ENCODE measurements around the gene MRPL21.
"Not testable (repeated sequence)": the region's sequence is repeated elsewhere in the genome, so short reads cannot be mapped to it uniquely, and the experiment has no call there.

The MRPL21 gene

DNA sequence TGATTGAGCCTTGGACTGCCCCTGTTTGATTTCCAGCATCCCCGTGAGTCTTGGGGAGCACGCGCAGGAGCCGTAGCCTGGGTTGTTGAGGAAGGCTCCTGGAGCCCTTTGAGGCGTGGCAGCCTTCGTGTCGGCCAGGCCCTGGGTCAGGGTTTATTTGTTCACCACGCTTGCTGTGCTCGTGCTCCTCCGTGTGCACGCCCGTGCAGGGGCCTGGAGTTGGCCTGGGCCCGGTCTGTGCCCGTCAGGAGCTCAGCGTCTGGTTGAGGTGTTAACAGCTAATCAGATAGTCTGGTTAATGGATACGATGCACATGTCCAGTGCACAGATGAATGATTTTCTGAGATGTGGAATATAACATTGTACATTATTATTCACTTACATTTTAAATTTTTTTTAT lies 8.1 kb upstream of the MRPL21 start:
- no peak for DNase-seq (ENCODE audit: low spot score)

DNA sequence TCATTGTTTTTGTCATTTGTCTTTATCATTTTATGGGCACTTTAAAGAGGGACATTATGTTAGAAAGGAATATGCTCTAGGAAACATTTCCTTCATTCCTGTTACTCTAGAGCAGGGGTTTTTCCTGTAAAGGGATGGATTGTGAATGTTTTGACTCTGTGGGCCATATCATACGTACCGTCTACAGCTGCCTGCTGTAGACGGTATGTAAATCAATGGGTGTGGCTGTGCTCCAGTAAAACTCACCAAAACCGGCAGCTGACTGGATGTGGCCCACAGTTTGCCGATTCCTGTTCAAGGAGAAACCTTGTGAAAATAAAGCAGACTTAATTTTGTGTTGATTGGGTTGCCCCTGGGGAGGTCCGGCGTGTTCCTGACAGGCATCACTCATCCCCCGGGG lies 7.3 kb upstream of the MRPL21 start:
- no peak for DNase-seq (ENCODE audit: low spot score)

DNA sequence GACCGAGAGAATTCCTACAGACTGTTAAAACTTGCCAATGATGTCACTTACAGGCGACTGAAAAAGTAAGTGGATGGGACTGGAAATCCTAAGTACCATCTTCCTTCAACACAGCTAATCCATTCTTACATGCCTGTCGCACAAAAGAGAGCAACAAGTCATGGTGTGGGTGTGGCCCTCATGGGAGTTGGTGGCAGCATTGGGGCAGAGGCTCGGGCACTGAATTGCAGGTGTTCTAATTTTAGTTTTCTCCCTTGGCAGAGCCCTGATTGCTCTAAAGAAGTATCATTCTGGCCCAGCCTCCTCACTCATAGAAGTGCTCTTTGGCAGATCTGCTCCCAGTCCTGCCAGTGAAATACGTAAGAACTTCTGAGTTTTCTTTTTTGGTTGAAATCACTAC lies 4.6 kb upstream of the MRPL21 start:
- DNase-seq (ENCODE audit: low spot score), result no peak

DNA sequence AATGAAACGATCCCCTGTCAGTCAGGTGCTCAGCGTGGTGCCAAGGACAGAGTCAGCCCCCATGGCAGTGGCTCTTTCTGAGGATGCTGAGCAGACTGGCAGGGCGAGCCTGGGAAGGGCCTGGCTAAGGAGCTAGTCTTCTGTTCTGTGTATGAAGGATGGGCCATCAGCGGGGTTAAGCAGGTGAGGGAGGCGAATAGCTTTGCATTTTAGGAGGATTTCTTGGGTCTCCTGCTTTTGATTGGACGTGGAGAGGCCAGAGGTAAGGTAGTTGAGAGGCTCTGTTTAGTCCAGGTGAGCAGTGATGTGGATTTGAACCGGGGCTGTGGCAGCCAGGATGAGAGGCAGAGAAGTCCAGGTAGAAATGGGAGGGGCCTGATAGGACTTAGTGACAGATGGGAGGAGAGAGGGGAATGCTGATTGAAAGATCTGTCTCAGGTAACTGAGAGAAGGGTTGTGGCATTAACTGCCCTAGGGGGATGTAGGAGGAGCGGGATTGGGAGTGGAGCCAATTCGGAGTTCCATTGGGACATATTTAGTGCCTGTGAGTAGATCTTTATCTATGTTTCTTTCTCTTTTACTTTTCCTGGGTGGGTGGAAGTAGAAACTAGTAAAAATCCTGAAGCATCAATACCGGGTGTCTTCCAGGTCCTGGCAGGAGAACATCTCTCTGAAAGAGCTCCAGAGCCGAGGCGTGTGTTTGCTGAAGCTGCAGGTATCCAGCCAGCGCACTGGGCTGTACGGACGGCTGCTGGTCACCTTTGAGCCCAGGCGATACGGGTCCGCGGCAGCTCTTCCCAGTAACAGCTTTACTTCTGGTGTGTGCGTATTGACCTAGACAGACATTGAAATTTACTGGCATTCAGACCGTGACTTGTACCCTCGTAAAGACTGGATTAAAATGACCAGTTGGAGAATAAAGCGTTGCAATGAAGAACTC lies 2.1 kb upstream of the MRPL21 start:
- DNase-seq (ENCODE audit: low spot score), result no peak

DNA sequence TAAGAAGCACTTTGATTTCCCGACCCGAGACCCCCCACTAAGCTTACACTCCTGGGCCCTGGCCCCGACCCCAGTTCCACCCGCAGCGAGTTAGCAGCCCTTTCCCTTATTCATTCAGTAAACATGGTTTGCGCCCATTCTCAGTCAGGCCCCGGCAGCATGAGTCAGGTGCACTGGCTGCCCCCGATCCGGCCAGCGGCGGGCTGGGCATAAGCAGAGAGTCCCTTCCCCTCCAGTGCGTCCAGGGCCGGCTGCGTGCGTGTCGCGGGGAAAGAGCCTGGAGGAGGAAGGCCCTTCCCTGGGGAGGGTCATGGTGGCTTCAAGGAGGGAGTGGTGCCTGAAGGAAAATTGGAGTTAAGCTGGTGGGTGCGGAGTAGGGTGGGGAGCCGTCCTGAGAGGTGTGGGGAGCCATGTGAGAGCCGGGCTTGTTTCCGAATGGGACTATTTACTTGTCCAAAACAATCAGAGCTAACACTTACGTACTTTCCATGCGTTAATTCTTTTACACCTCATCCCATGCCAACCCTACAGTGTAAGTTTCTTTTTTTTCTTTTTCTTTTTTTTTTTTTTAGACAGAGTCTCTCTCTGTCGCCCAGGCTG lies 716 bp upstream of the MRPL21 start:
- DNase-seq (ENCODE audit: low spot score), result peak; percentile 3

DNA sequence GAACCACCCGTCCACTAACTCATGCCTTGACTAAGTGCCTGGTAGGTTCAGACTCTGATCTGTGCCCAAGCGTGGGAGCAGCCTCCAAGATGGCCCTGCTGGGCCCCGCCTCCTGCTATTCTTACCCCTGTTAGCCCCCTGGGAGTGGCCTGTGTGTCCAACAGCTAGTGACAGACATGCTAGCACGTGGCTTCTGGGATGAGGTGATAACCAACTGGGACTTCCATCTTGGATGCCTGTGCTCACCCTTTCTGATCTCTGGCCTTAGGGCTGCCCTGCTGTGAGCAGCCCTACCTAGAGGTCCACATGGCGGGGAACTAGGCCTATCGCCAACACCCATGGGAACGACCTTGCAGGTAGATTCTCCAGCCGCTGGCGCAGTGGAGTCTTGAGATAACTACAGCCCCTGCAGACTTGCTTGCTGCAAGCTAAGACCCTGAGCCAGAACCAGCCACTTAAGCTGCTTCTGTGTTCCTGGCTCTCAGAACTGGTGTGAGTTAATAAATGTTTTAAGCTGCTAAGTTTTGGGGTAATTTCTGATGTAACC lies 2.7 kb downstream of the MRPL21 start:
- DNase-seq (ENCODE audit: low spot score), result no peak

DNA sequence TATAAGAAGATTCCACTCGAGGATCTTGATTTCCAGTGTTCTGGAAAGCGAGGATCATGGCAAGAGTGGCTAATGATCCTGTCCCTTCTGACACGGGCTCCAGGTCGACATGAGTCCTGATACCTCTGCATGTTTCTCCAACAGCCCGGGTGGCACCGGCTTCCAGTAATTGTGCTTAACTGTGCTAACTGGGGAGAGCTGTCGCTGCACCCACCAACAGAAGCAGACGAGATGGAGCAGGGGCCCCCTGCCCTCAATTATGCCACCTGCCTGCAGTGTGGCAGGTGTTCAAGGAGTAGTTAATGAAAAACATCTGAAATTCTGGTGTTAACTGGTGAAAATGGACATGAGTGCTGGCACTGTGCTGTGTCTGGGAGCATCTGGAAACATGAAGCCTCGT lies 6.2 kb downstream of the MRPL21 start:
- no peak for DNase-seq (ENCODE audit: low spot score)

DNA sequence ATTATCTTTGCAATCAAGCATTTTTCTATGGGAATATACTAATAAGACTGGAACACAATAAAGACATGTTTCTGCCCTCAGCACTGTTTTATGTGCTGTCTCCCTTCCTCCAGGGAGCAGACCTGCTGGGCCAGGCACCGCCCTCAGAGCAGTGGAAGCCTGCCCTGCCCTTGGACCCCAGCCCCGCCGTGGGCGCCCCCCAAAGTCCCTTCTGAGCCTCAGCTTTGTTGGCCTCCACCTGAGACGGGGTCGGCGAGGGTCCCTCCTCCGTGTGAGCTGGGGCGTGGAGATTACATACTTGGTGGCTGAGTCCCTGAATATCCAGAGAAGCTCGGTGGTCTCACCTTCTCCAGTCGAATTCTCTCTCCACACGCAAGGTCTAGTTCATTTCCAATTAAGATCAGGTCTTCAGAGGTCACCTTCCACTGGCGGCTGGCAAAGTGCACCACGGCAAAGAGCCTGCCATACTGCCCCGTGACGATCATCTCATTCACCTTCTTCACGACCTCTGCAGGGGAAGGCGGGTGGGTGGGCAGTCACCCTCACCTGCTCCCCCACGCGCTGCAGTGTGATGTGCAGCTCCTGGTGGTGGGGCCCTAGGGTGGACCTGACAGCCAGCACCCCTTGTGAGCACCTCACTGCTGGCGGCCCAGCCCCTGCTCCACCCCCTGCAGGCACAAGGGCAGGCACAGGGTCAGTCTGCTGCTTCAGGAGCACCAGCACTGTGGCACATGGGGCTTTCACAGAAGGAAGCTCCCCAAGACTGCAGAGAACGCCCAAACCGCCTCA lies 7.3 kb downstream of the MRPL21 start:
- no peak for DNase-seq (ENCODE audit: low spot score)

DNA sequence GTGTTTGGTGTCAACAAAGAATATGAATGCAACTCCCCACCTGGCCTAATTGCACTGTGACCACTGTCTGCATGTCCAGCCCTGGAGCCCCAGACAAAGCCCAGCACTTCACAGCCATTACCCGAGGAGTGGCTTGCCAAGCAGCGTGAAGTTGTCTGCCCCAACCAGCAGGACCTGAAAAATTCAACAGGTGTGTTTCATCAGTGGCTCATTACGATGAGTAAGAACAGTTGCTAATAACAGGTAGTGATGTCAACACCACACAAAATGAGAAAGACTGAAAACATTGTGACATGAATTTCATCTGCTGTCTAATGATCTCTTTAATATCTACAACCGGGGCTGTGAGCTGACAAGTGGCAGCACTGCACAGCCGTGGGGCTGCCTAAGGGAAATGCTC lies 10.3 kb downstream of the MRPL21 start:
- DNase-seq (ENCODE audit: low spot score), result no peak

DNA sequence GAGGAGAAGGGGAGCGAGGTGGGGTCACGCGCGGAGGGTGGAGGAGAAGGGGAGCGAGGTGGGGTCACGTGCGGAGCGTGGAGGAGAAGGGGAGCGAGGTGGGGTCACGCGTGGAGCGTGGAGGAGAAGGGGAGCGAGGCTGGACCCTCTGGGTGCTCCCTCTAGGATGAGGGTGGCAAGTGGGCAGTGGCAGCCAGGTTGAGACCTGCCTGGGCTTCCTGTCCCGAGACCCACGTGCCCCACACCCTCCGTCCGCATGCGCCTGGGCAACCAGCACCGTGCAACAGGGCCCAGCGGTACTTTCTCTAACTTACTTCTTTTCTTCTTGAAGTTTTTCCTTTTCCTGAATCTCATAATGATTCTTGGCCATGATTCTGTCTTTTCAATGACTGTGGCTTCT lies 11.1 kb downstream of the MRPL21 start:
- no peak for DNase-seq (ENCODE audit: low spot score)

DNA sequence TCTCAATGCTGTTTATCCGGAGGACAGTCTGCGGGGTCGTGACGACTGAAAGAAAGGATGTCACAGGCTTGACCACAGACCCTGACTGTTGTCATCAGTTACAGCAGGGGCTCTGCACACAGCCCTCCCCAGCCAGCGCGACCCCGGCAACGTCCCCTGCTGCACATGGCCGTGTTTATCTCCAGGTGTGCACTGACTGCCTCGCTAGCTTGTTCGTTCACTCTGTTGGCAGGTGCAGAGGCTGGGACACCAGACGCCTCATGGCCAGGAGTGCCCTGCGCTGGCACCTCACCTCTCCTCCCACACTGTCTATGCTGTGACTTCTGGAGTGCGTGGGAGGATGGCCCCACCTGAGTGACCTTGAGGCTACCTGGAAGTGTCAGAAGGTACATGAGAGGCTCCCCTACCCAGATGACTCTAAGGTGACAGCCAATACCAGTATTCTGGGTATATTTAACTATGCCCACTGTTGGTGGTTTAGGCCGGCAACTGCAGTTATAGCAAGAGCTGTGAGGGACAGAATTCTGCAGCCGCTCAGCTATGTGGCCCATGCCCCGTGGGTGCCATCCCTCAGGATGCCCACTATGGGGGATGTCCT lies 12.2 kb downstream of the MRPL21 start:
- DNase-seq (ENCODE audit: low spot score), result no peak

DNA sequence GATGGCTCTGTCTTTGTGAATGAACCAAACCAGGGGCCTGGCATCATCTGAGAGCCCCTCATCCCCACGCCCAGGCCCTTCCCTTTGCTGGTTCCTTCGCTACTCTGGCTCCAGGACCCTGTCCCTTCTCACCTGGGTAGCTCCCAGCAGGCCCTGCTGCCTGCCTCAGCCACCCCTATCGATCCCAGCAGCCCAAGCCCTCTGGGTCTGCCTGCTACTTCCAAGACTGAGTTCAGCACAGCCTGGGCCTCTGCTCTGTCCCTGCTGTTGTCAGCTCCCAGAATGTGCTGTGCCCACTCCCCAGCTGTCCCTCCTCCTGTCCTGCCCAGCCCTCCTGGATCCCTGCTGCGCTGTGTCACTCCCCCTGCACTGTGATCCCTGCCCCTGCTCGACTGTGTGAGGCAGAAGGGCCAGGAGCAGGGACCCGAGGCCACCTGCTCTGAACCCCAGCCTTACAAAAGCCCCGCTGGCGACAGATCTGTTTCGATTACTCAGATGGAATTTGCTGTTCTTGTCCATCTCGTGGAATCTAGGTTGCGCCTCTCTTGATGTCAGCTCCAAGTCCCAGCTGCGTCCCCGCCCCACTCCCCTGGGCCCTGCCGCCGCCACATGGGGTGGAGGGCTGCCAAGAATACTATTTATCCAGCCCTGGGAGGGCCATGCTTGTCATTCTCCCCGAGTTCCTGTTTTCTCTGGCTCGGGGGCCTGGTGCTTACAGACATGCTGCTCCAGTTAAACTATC lies 13.0 kb downstream of the MRPL21 start:
- peak; percentile 37 for DNase-seq (ENCODE audit: low spot score)

DNA sequence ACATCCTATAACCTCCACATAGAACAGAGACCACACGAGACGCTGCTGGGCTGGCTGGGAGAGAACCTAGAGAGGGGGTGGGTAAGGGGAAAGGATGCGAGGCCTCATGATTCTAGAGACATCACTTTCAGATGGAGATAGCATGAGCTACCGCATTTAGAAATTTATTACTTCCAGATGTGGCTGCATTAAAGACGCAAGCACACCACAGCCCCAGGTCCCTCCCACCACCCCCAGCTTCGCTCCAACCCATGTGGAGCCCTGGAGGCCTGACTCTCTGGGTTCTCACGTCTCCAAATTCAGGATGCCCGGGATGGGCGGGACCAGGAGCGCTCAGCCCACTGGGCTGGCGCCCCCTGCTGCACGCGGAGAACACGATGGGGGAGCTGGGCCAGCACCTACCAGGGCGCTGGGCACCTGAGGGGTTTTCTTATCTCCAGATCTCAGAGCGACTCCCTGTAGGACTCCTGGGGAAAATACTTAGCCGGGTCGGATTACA lies 13.6 kb downstream of the MRPL21 start:
- DNase-seq (ENCODE audit: low spot score), result no peak

DNA sequence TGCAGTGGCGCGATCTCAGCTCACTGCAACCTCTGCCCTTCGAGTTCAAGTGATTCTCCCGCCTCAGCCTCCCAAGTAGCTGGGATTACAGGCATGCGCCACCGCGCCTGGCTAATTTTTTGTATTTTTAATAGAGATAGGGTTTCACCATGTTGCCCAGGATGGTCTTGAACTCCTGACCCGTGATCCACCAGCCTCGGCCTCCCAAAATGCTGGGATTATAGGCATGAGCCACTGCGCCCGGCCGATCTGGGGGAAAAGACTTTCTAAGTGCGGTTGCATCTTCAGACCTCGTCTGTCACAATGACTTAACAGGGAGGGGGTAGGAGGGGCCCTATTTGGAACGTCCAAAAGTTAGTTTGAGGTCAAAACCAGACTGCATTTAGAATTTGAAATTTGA lies 18.8 kb downstream of the MRPL21 start:
- not testable (repeated sequence) for DNase-seq (ENCODE audit: low spot score)

DNA sequence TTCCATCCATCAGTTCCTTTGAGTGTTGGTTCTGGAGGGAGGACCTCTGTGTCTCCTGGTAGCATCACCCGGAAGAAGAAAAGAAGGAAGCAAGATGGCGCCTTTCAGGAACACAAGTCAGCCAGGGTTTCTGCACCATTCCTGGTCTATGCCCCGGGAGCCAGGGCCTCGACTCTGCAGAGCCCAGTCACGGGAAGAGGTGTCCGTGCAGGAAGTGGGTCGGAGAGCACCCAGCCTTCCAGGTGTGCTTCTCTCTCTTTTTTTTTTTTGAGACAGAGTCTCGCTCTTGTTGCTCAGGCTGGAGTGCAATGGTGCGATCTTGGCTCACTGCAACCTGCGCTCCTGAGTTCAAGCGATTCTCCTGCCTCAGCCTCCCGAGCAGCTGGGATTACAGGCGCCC lies 21.2 kb downstream of the MRPL21 start:
- no peak for DNase-seq (ENCODE audit: low spot score)

DNA sequence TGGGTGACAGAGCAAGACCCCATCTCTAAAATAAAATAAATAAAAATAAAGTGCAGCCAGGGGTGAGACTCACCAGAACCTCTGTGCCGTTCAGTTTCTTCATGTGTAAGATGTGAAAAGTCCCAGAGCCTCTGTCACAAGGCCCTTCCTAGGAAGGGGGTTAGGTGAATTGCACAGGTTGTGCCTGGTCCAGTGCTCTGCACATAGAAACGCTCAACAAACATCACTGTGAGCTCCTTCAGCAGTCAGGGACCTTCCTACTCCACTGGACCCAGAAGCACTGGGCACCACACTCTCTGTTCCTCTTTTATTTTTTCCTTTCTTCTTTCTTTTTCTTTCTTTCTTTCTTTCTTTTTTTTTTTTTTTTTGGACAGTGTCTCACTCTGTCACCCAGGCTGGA lies 22.3 kb downstream of the MRPL21 start:
- no peak for DNase-seq (ENCODE audit: low spot score)

DNA sequence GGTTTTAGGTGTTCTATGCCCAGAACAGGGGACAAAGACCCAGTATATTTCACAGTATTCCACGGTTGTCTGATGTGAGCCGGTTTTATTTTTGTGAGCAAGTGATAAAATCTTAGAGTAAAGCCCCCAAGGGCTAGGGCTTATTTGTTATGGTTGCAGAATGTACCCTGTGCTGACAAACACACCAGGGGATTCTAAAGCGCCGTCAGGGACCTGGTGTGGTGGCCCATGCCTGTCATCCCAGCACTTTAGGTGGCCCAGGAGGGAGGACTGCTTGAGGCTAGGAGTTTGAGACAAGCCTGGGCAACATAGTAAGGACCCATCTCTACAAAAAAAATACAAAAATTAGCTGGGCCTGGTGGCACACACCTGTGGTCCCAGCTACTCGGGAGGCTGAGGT lies 22.8 kb downstream of the MRPL21 start:
- no peak for DNase-seq (ENCODE audit: low spot score)

DNA sequence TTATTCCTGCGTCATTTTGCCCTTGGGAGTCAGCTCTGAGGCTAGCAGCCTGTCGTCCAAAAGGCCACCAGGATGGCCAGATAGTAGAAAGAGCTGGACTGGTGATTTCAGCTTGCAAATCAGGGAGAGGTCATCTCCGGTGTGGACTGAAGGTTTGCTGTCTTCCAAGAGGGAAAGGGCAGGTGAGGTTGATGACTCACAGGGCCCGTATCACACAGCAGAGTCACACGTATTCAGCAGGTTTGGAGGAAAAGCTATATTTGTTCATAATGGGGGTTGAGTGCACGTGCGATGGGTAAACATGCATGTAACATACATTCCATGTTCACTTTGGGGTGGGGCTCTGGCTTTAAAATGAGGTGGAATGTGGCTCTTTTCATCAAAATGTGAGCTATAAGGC lies 25.6 kb downstream of the MRPL21 start:
- DNase-seq (ENCODE audit: low spot score), result no peak

DNA sequence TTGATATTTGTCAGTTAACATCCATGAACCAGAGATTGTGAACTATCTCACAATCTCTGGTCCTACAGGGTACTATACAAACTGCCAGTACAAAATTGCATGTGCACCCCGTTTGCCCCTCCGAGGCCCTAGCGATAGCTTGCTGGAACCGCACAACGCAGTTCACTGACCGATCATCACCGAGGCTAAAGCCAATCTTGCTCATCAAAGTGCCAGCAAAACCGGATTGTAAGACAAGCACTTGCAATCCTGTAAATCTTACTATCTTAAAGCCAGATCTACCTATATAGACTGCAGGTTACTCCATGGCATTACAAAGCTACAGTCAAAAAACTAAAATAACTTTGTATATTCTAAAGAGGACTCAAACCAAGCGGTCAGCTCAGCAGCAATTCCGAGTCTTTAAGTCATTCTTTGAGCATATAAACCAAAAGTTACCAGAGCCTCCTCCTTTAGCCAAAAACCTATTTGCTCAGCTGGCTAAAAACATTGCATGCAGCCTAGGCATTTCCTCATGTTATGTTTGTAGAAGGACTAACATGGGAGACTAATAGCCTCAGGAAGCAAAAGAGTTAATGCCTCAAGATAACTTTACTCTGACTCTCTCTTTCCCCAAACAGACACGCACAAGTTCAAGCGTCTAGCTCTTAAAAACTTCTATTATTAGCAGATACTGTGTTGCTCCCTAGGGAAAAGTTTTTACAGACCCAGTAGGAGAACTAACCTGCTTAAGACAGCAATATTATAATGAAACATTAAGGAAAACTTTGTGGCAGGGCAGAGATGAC lies 31.2 kb downstream of the MRPL21 start:
- no peak for DNase-seq (ENCODE audit: low spot score)

DNA sequence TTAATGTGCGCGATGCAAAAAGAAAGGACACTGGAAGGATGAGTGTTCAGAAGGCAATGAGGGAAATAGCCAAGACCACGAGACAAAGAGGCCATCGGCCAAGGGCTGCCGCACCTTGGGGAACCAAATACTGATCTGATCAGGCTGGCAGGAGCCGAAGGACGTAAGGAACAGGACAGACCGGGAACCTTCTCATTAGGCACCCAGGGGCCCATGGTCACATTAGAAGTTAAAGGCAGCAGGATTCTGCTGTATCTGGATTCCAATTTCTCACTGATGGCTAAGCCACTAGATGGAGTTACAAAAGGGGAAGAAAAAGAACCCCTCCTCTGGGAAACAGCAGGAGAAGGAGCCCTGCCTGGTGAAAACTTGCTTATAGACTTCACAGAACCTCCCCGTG lies 33.2 kb downstream of the MRPL21 start:
- DNase-seq (ENCODE audit: low spot score), result no peak

Measured in pons (tissue), 1 donor.